HepG2 (cell line): ENCODE data around the gene ZNF674. TPM values are rescaled to one million over a fixed set of nuclear protein-coding genes. Genes with fewer than 3 reads are reported as not detected.

Experiments
- ARNT2 ChIP-seq: sonication (generic); formaldehyde crosslinking; IDR thresholded peaks from 2 replicates; pipeline ENCODE4 v1.8.0; 2022; ENCODE audit warnings: mild to moderate bottlenecking, low read depth, missing genetic modification reagents, moderate library complexity
- BATF2 ChIP-seq: sonication (generic); formaldehyde crosslinking; IDR thresholded peaks from 2 replicates; pipeline ENCODE4 v1.8.0; 2022; ENCODE audit warnings: mild to moderate bottlenecking, missing genetic modification reagents, moderate library complexity
- BHLHE40 ChIP-seq: IDR thresholded peaks from 2 replicates; pipeline ENCODE4 v1.6.1; 2011; ENCODE audit warnings: low read length, improper control_type of control experiment
- GABPB1 ChIP-seq: IDR thresholded peaks from 2 replicates; pipeline ENCODE4 v1.6.1; 2016; ENCODE audit warnings: mild to moderate bottlenecking, missing genetic modification reagents, moderate library complexity, missing compliant biosample characterization
- HDAC1 ChIP-seq: sonication (generic); formaldehyde crosslinking; IDR thresholded peaks from 2 replicates; pipeline ENCODE4 v1.5.1; 2020; ENCODE audit warnings: mild to moderate bottlenecking, missing genetic modification reagents
- HDAC6 ChIP-seq: fragments of 200-600 bp; sonication (generic); IDR thresholded peaks from 2 replicates; pipeline ENCODE4 v1.7.0; 2017; ENCODE audit warnings: mild to moderate bottlenecking, antibody characterized with exemption, low read length, low read depth
- HMGA1 ChIP-seq: sonication (generic); formaldehyde crosslinking; conservative IDR thresholded peaks from 2 replicates; pipeline ENCODE4 v1.4.0; 2020; ENCODE audit warnings: missing genetic modification reagents
- HNRNPK ChIP-seq: fragments of 200-400 bp; formaldehyde crosslinking; IDR thresholded peaks from 2 replicates; pipeline ENCODE4 v1.6.1; 2018; ENCODE audit warnings: low read length, low read depth, moderate library complexity, mild to moderate bottlenecking; ENCODE audit not compliant: poor library complexity, severe bottlenecking
- KMT2B ChIP-seq: IDR thresholded peaks from 2 replicates; pipeline ENCODE4 v1.6.1; 2016; ENCODE audit warnings: missing genetic modification reagents, missing compliant biosample characterization
- PAXIP1 ChIP-seq: sonication (generic); formaldehyde crosslinking; conservative IDR thresholded peaks from 2 replicates; pipeline ENCODE4 v1.4.0; 2020; ENCODE audit warnings: mild to moderate bottlenecking, missing genetic modification reagents, moderate library complexity
- PBX2 ChIP-seq: IDR thresholded peaks from 2 replicates; pipeline ENCODE4 v1.6.1; 2016; ENCODE audit warnings: control low read depth
- PHF5A ChIP-seq: IDR thresholded peaks from one replicate; pipeline ENCODE4 v1.6.1; 2018; ENCODE audit warnings: low read depth, missing genetic modification reagents; ENCODE audit not compliant: unreplicated experiment
- PREB ChIP-seq: sonication (generic); formaldehyde crosslinking; IDR thresholded peaks from 2 replicates; pipeline ENCODE4 v1.4.0; 2020; ENCODE audit warnings: missing genetic modification reagents
- REST ChIP-seq, 2 experiments: IDR thresholded peaks; 2 replicates each; pipeline ENCODE4 v1.6.1; 2011 to 2012; ENCODE audit warnings: low read length in 2 of 2, borderline replicate concordance in 1 of 2, low read depth in 1 of 2, mild to moderate bottlenecking in 1 of 2, moderate library complexity in 1 of 2
- TBX3 ChIP-seq: fragments of 450-650 bp; IDR thresholded peaks from 2 replicates; pipeline ENCODE4 v1.6.1; 2017; ENCODE audit warnings: antibody characterized with exemption, mild to moderate bottlenecking, inconsistent platforms, borderline replicate concordance
- TEAD3 ChIP-seq: optimal IDR thresholded peaks from 2 replicates; pipeline ENCODE3; 2016; ENCODE audit warnings: borderline replicate concordance
- U2AF2 ChIP-seq: fragments of 200-400 bp; formaldehyde crosslinking; IDR thresholded peaks from 2 replicates; pipeline ENCODE4 v1.6.1; 2017; ENCODE audit warnings: low read depth, mild to moderate bottlenecking, low read length
- ZNF235 ChIP-seq: sonication (generic); formaldehyde crosslinking; IDR thresholded peaks from 2 replicates; pipeline ENCODE4 v1.8.1; 2023; ENCODE audit warnings: mild to moderate bottlenecking, missing genetic modification reagents, borderline replicate concordance
- polyA plus RNA-seq, 8 experiments: library from polyadenylated mRNA; depleted of rRNA in 3 of 8; stranded (reverse) in 7 of 8; unstranded in 1 of 8; fragments of >200 nt; fragmentation: Illumina TruSeq in 4 of 8; extraction: Trizol in 4 of 8; gene quantifications; 2 replicates each; pipeline versions ENCODE4 v1.2.1 to v1.2.3, GENCODE V29; 2011 to 2016; ENCODE audit warnings: low read depth in 4 of 8, missing spikeins in 1 of 8, mixed read lengths in 1 of 8; ENCODE audit not compliant: insufficient read depth in 1 of 8
- total RNA-seq, 5 experiments: library from RNA; depleted of rRNA; stranded (reverse); fragments of >200 nt; fragmentation: Illumina TruSeq; extraction: Trizol; gene quantifications; 2 replicates each; pipeline ENCODE4 v1.2.3, GENCODE V29; 2016; ENCODE audit warnings: low read depth in 1 of 5

Gene ZNF674
- total and polyA plus RNA-seq, 2 of the 13 experiments (the other 11 are each of a cell fraction or from before 2014, with no cell fraction given), result 2.9 to 3.5 TPM

GRCh38 chrX:46545111-46546005 lies at the start of gene ZNF674 (continued):
- 0 out of 2 replicates have a peak, but pooled peaks have one; percentile 61 for TF ChIP-seq BATF2
- TF ChIP-seq HDAC6, result no peak
- TF ChIP-seq GABPB1, result peak; percentile 92
- no peak for TF ChIP-seq ARNT2 (CRISPR knock-in tag)
- no peak for TF ChIP-seq PREB (CRISPR knock-in tag)
- peak; percentile 44; the same call in 1 of the 2 replicates for TF ChIP-seq HDAC1 (CRISPR knock-in tag)
- TF ChIP-seq HNRNPK, result peak; percentile 18
- TF ChIP-seq KMT2B (CRISPR knock-in tag), result peak; percentile 62
- no peak for TF ChIP-seq PBX2
- TF ChIP-seq TEAD3 (CRISPR knock-in tag), result peak; percentile 25
- peak; percentile 10; the same call in 1 of the 2 replicates for TF ChIP-seq BHLHE40
- no peak for TF ChIP-seq REST (IDR thresholded peaks at IDR 0.05; ENCODE audit: borderline replicate concordance in 1 of 2, low read depth in 1 of 2, low read length in 2 of 2)
- TF ChIP-seq TBX3, result peak; percentile 41; the same call in 1 of the 2 replicates
- TF ChIP-seq PAXIP1 (CRISPR knock-in tag), result peak; percentile 41
- no peak for TF ChIP-seq HMGA1
- 0 out of 2 replicates have a peak, but pooled peaks have one; percentile 3 for TF ChIP-seq ZNF235
- no peak for TF ChIP-seq U2AF2
- no peak for TF ChIP-seq PHF5A
